NCI-H2171 (cell line): ENCODE data around the gene CMYA5.

Experiments used
- DNase-seq: peaks from one replicate; lab custom pipeline; 2025; lab: John Stamatoyannopoulos, UW

Gene CMYA5

DNA sequence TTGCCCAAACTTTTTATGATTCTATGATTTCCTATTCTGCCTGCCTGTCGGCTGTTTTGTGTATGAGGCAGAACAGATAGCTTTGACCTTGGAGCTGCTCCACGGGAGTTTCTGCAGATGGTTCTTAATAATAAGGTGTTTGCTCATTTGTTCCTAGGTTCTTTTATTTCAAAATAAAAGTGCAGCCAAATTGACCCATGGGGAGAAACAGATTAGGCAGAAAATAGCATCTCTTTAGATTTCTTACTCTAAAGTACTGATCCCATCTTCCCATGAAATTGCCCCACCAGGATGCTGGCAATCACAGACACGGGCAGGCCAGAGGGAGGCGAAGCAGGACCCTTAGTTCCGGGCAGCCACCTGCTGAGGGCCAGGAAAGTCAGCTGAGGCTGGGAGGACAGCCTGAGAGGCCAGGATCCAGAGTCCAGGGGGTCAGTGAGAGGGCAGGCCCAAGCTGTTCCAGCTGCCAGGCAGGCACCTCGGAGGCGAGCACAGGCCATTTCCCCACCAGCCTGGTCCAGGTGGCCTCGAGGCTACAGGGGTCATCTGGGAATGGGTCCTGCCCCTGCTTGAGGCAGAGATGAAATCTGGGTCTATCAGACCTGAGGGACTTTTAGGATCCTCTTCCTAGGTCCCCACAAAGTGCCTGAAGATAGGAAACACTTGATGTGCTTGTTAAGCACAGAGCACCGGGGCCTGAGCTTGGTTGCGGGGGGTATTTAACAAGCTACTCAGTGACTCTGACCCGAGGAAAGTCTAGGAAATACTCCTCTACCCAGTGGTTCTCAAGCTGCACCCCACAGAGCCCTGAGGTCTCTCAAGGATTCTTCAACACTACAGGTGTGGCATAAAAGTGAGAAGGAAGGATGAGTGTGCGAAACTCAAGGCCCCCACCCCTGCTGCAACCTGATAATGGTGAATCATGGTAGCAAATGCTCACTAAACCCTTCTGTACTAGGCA, 145.4 kb downstream of the CMYA5 start:
- no peak for DNase-seq

DNA sequence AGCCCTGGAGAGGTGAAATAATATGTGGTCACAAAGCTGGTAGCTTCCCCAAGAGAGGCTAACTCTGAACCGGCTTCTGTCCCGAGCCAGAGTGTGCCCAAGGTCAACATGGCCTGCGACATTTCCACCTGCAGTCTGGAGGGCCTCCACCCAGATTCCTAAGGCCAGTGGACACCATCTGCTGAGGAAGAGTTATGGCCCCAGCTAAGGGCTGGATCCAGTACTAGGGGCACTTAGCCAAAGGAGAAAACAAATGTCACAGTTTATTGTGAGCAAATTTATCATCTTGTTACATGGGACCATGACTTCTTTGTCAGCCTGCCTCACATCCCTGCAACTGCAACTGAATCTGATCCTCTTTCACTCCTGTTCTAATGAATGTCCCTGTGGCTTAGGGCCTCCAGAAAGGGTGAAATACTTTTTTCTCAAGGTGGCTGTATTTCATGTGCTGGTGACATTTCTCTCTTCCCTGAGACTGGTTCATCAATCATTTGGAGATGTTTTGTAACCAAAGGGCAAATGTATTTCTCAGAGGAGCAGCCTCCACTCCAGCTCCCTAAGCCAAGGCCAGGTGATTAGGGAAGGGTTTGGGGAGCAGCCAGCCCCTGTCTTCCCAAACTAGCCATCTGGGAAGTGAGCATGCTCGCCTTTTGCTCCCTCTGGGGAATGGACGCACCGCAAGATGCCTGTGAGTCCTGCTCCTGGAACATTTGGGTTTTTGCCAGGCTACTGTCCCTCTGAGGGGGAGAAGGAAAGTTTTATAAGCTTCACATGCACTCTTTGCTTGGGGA, 148.3 kb downstream of the CMYA5 start:
- no peak for DNase-seq

DNA sequence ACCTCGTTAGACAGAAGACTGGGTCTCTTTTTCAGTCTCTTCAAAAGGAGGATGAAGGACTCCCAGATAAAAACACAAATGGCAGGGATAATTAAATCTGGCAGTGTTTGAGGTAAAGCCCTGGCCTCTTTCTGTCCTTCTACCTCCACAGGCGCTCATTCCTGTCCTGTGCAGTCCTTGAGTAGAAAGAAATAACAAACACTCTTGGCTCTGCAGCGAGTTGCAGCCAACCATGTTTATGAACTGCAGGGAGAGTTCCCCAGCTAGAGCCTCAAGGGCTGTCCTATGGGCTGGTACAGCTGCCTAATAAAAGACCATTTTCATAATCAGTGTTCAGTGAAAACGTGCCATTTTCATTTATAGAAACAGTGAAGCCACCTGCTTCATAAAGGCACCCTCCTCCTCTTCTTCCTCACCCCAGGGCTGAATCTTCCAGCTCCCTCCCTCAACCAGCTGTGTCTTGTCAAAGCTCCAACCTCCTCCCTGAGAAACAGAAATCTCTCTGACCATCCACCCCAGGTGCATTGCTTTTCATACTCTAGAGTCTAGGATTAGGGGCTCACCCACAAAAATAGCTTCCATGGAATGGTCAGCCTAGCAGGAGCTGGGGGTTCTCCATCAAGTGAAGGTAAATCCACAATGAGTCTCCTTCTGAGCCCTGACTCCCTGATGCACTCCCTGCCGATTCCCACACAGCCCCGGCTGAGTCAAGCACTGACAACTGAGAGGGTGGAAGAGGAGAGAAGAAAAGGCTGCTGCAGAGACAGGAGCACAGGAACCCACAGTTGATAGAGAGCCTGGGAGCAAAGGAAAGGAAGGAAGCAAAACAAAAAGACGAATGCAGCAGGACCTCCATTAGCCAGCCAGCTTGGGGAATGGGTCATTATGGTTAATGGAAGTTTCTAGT, 150.7 kb downstream of the CMYA5 start:
- no peak for DNase-seq

DNA sequence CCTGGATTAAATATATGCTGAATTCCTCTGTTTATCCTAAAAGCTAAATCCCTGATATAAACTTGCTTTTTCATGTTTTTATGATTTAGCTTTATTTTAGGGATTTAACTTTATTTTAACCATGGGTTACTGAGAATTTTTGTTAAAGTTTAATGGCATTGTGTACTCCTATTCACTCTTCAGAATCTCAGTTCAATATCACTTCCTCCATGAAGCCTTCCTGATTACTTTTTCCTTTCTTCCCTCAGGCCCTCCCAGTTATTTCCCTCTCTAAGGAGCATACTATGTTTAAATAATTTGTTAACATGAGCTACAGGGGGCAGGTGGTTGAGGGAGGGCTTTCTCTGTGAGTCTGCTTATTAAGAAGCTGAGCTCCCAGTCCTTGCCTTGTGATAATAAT, 151.5 kb downstream of the CMYA5 start:
- no peak for DNase-seq

DNA sequence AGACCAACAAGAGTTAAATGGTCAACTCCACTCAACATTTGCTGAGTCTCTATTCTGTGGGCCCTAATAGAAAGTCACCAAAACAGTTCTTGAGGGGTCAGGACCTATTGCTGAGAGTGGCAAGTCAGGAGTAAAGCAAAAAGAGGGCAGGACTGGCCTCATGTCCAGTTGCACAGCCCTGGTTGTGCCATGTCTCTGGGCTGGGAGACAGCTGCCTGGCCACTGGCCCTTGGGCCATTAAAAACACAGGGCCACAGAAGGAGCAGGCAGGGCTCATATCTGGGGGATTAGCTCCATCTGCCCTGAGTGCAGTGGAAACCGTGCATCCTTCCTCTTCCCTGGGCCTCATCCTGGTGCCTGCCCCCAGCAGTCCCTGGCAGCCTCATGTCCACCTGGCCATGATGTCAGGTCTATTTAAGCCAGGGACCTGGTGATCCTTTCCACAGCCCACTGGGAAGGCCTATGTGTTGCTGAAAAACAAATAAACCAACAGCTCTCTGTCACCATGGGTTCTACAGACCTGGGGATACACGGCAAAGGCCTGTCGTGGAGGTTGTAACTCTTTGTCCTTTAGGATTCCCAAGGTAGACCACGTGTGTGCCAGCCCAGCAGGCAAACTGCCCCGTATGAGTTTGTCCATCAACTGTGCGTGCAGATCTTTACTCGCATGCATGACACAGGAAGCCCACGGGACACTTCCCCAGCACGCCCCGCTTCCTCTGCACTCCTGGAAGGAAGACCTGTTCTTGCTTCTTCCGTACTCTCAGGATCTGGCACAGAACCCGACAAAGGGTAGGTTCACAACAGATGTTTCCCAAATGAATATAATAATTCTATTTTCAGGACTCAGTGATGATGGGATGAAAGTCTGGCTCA, 152.6 kb downstream of the CMYA5 start:
- DNase-seq = no peak

DNA sequence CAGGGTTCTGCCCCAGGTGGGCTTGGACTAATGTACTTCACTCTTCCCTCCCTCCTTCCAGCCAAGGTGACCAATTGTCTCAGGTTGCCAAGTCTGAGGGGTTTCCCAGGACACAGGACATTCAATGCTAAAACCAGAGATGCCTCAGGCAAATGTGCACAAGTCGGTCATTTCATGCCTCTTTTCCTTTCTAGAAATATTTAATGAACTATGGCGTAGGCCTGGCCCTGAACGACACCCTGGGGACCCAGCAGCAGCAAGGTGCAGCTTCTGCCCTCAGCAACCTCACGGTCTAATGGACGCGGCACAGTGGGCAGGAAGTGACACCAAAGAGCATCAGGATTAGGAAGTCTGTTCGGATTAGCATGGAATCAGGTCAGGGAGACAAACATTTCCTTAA, 153.4 kb downstream of the CMYA5 start:
- DNase-seq = no peak

DNA sequence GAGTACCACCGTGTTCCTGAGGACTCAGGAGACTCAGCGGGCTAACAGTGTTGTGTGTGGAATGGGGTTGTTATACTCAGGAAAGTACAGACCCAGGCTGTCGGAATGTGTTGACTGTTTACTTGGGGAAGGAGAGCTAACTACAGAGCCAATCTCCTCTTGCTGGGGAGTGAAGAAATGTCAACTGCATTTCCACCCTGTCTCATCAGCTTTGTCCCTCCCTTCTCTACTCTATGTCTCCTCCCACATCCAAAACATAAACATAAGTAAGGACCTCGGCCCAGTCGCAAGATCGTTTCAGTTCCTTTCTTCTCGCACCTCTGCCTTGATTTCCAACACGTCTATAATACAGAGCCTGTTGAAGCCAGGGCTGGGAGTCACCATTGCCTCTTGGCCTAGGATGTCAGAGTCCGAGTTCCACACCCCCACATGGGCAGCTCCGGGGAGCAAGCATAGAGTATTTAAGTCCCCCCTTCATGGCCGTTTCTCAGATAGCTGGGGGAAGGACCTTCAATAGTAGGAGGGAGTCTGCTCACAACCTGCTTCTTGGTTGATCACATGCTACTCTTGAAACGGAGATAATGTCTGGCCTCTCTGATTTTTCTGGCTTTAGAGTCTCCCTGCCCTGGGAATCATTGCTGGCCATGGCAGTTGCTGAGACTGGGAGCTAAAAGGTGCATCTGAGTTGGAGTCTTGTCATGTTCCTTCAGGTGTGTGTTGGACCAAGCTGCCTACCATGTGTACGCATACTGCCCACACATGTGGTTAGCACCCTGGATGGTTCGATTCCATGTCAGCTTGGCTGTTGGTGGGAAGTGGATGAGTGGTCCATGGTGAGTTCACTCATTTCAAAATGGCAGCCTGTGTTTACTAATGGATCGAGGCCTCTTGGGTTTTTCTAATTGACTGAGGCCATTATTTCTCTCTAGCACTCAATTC, 154.1 kb downstream of the CMYA5 start:
- DNase-seq = no peak

DNA sequence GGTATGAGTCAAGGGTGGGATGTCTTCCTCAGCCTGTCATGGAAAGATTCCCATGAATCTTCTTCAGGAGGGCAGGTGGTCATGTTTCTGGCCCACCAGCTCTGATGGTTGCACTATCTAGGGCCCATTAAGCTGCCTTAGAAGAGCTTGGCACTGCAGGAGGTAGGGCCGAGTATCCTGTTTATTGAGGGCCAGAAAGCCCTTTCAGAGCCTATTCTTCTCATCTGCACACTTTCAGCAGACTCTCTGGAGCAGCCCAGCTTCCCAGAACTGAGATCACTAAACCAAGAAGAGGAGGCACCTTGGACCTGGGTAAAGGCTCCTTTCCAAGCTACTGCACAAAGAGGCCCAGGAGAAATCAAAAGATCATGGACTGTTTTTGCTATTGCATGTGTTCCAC, 154.9 kb downstream of the CMYA5 start:
- no peak for DNase-seq

DNA sequence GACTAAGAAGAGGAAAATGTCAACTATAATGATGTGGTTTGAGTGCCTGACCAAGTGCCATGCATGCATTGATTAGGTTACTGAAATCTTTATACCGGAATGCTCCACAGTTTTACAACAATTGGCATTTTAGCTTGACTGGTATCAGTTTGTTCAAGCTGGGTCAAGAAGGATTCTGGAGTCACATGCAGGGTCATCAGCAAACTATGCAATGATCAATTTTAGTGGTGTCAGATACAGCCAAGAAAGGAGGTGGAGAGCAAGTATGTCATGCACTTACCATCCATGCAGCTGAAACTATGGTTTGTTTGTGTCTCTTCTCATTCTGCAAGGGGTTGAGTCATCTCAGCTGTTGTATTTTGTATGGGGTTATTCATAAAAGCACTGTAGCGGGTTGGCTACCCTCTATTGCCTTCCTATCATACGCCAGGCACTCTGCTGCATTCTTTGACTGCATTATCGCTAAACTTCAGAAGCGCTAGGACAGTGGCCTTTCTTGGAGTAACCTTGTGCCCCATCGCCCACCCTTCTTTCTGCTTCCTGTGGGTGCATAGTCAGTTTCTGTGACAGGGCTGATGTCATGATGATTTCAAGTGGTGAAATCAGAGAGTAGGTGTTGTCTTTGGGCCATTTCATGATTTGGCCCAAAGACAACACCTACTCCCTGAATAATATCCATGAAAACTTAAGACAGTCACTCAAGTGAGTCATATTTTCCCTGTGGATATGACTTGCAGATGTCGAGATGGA, 156.0 kb downstream of the CMYA5 start:
- no peak for DNase-seq

DNA sequence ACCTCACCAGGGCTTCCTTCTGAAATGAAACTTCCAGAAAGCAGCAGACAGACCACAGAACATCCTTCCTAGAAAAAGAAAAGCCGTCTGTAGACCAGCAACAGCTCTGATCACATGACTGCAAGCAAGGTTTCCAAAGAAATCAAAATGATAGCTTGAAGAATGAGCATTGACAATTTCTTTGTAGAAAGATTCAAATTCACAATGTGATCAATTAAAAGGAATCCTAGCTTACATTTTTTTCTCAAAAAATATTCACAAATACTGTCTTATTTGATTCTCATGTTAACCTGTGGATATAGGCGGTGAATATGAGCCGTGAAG, 156.5 kb downstream of the CMYA5 start:
- no peak for DNase-seq

DNA sequence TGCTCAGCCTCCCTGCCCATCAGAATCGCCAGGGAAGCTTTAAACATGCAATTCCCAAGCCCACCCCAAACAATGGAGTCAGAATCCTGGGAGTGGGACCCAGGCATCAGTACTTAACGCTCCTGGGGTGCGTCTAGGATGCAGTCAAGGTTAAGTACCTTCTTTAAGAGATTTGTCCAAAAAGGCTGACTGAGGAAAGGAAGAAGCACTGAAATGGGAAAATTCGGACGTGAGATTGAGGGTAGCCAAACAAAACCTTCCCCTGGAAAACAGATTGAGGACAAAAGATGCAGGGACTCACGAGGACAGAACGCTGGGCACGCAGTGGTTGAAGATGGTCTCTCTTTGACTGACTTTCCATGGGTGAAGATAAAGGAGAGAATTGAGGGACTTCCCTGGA, 157.9 kb downstream of the CMYA5 start:
- DNase-seq = no peak

DNA sequence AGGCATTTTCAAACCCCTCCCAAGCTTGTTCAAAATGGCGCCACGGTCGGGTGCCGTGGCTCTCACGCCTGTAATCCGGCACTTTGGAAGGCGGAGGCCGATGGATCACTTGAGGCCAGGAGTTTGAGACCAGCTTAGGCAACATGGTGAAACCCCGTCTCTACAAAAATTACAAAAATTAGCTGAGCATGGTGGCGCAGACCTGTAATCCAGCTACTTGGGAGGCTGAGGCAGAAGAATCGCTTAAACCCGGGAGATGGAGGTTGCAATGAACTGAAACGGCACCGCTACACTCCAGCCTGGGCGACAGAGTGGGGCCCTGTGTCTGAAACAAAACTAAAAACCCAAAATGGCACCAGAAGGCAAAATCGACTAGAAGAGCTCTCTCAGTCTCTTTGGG, 159.4 kb downstream of the CMYA5 start:
- DNase-seq = no peak
